ENCODE data around the gene KDM6B.

Gene KDM6B

GRCh38 chr17:7833011-7833794 is 814 bp upstream of the KDM6B start:
- Mint-ChIP-seq H3K4me3 (peak overlapping the region; percentile 90), H3K9me3 (no peaks in the 10 kb centered on the region), H3K27ac (peak overlapping the region; percentile 66), H3K36me3 (ENCODE audit: low read depth) (no peaks in the 10 kb centered on the region), H3K27me3 (peaks cover 4% of the 10 kb centered on the region), H3K4me1 (ENCODE audit: low read depth) (peaks cover 39% of the 10 kb centered on the region)

DNA sequence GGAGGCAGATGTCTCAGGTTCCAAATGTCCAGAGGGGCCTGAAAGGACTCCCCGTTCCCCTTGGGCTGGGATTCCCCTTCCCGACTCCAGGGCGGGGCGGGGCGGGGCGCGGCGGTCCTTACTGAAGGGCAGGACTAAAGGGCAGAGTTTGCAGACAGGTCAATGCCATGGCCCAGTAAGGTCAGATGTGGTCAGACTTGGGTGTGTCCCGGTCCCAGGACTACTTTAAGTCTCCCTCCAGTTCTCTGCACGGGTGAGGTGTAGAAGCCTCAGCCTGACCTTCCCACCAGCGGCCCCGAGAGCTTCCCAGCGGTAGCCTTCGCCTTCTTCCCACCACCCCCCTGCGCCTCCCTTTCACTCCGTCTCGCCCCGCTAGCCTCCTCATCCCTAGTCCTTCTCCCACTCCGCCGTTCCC is 532 bp downstream of the KDM6B start:
- peak overlapping the region; percentile 90 for H3K4me3 Mint-ChIP-seq
- H3K9me3 Mint-ChIP-seq = no peaks in the 10 kb centered on the region
- peak overlapping the region; percentile 95 for H3K27ac Mint-ChIP-seq
- peaks cover 4% of the 10 kb centered on the region for H3K27me3 Mint-ChIP-seq
- H3K4me1 Mint-ChIP-seq (ENCODE audit: low read depth) = peaks cover 51% of the 10 kb centered on the region
- no peaks in the 10 kb centered on the region for H3K36me3 Mint-ChIP-seq (ENCODE audit: low read depth)

GRCh38 chr17:7834957-7835813 is 1.2 kb downstream of the KDM6B start:
- no peaks in the 10 kb centered on the region for H3K9me3 Mint-ChIP-seq
- H3K36me3 Mint-ChIP-seq (ENCODE audit: low read depth) = peaks cover 3% of the 10 kb centered on the region

DNA sequence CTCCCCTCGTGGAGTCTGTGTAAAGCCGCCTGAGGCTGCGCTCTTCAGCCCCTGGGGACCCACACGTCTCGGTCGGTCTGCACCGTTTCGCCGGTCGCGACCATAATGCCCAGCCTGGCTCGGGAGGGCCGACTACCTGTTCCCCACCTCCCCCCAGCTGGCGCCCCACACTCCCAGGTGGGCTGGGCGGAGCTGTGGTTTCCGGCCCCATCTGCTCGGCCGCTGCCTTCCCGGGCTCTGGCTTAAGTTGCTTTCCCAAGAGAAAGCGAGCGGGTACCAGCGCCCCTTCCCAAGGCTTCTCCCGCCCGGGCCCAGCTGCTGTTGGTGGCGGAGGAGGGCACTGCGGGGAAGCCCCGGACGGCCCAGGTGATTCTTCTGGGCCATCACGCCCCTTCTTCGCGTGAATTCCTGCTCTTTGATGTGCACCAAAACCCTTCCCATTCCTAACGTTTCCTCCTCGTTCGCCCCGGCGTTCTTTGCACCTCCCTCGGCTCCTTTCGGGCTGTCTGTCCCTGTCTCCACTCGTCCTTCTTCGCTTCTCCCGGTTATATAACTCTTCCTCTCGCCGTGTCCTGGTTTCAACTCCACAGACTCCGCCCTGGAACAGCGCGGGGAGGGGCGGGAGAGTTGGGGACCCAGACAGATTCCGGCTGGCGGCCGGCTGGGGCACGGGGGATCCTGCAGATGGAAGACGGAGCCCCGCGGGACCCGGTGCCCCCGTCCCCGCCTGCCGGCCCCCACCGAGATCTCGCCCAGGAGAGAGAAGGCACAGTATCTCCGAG is 2.0 kb downstream of the KDM6B start:
- H3K27me3 Mint-ChIP-seq = peaks cover 4% of the 10 kb centered on the region
- peaks cover 3% of the 10 kb centered on the region for H3K36me3 Mint-ChIP-seq (ENCODE audit: low read depth)
- H3K4me3 Mint-ChIP-seq = peak overlapping the region; percentile 93
- H3K9me3 Mint-ChIP-seq = no peaks in the 10 kb centered on the region
- peaks cover 66% of the 10 kb centered on the region for H3K4me1 Mint-ChIP-seq (ENCODE audit: low read depth)
- peak overlapping the region; percentile 93 for H3K27ac Mint-ChIP-seq

More at GRCh38 chr17:7834957-7835813, 1.2 kb downstream of the KDM6B start:
- Mint-ChIP-seq H3K27ac (peak overlapping the region; percentile 95), H3K27me3 (peaks cover 4% of the 10 kb centered on the region), H3K4me1 (ENCODE audit: low read depth) (peaks cover 58% of the 10 kb centered on the region), H3K4me3 (peak overlapping the region; percentile 90)

DNA sequence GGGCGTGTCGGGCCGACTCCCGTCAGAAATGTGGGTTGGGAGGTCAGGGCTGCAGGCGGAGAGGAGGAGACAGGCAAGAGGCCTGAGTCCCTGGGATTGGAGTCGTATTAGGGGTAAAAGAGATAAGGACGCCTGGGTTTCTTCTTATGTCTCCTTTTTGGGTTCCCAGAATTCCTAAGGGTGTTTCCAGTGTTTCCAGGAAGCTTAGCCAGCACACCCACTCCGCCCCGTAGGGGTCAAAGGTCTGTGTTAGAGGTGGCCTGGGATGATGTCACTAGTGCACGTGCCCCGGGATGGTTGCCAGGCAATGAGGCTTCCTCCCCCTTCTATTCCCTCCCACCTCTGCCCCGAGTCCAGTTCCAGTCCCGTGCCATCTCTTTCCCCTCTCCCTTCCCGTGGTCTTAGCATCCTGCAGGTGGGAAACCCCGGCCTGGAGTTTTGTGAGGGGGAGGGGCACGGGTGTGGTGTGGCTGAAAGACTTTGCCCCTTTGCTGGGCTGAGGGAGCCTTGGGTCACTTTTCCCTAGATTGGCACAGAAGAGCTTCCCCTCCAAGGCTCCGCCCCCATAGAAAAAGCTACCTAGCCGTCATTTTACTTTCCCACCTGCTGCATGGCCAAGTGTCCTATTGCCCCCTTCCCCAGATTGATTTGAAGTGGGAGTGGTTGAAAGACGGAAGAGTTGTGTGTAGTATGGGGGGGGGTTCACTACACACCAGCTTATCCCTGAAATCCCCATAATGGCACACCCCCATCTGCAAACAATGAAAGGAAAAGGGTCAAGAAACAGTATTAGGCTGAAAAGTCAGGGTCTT is 2.8 kb downstream of the KDM6B start:
- Mint-ChIP-seq H3K4me1 (ENCODE audit: low read depth) (peaks cover 72% of the 10 kb centered on the region), H3K27ac (peak overlapping the region; percentile 93), H3K36me3 (ENCODE audit: low read depth) (peaks cover 3% of the 10 kb centered on the region), H3K9me3 (no peaks in the 10 kb centered on the region), H3K4me3 (peak overlapping the region; percentile 93), H3K27me3 (peaks cover 4% of the 10 kb centered on the region)

GRCh38 chr17:7837408-7838088 is 3.5 kb downstream of the KDM6B start:
- Mint-ChIP-seq H3K4me1 (ENCODE audit: low read depth) (peaks cover 78% of the 10 kb centered on the region), H3K27me3 (peaks cover 4% of the 10 kb centered on the region), H3K27ac (peak overlapping the region; percentile 93), H3K4me3 (peak overlapping the region; percentile 93), H3K36me3 (ENCODE audit: low read depth) (peaks cover 3% of the 10 kb centered on the region), H3K9me3 (no peaks in the 10 kb centered on the region)

GRCh38 chr17:7838090-7839075 is 4.4 kb downstream of the KDM6B start:
- Mint-ChIP-seq H3K36me3 (ENCODE audit: low read depth) (peaks cover 3% of the 10 kb centered on the region), H3K27ac (peak overlapping the region; percentile 66), H3K4me3 (peak overlapping the region; percentile 93), H3K27me3 (peaks cover 1% of the 10 kb centered on the region), H3K9me3 (no peaks in the 10 kb centered on the region), H3K4me1 (ENCODE audit: low read depth) (peaks cover 79% of the 10 kb centered on the region)

DNA sequence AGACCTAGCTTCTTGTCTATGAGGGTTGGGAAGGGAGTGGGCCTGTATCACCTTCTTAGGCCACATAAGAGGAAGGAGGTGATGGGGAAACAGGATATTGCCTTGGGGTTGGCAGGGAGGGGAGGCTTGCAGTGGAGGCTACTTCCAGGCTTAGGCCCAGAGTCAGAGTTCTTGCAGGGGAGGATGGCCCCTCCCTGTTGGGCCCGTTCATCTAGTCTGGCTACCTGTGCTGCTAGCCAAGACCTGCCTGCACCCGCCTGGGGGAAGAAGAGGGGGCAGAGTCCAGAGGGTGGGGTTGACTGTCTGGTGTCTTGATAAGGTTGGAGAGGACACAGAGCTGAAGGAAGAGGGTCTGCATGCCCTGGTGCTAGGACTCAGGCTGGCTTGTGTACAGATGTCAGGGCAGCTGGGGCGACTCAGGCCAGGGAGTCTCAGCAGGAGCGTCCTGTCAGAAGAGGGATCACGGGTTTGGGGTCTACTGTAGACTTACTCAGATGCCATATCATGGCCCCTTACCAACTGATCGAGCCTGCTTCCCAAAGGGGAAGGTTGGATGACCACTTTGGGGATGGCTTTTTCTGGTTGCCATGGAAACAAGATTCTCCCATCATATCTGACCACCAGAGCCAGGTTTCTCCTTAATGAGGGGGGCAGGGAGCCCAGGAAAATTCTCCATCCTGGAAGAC is 5.3 kb downstream of the KDM6B start:
- Mint-ChIP-seq H3K4me3 (peak overlapping the region; percentile 88), H3K36me3 (ENCODE audit: low read depth) (peaks cover 3% of the 10 kb centered on the region), H3K9me3 (no peaks in the 10 kb centered on the region), H3K4me1 (ENCODE audit: low read depth) (peaks cover 73% of the 10 kb centered on the region), H3K27ac (peak overlapping the region; percentile 66), H3K27me3 (no peaks in the 10 kb centered on the region)

DNA sequence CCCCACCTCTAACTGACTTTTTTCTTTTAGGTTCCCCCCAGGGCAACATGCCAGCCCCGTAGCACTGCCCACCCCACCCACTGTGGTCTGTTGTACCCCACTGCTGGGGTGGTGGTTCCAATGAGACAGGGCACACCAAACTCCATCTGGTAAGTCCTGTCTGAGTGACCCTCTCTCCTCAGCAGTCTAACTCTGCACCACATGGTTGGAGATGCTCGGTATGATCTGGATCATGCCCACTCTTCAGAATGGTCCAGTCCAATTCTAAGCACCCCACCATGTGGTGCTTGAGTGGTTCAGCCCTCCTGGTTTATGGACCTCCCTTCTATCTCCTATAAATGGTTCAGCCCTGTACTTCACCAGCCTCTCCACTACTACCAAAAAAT is 5.9 kb downstream of the KDM6B start:
- Mint-ChIP-seq H3K36me3 (ENCODE audit: low read depth) (peaks cover 3% of the 10 kb centered on the region), H3K4me1 (ENCODE audit: low read depth) (peaks cover 69% of the 10 kb centered on the region), H3K4me3 (peak overlapping the region; percentile 88), H3K27ac (peak overlapping the region; percentile 95), H3K27me3 (no peaks in the 10 kb centered on the region), H3K9me3 (no peaks in the 10 kb centered on the region)

- Mint-ChIP-seq H3K36me3 (ENCODE audit: low read depth) (peaks cover 8% of the 10 kb centered on the region), H3K27ac (peak overlapping the region; percentile 95), H3K9me3 (no peaks in the 10 kb centered on the region), H3K4me1 (ENCODE audit: low read depth) (peaks cover 68% of the 10 kb centered on the region), H3K4me3 (peak overlapping the region; percentile 88), H3K27me3 (no peaks in the 10 kb centered on the region)
These were observed 6.4 kb downstream of the KDM6B start for GRCh38 chr17:7840441-7840840.

GRCh38 chr17:7840875-7841274 is 6.9 kb downstream of the KDM6B start:
- H3K36me3 Mint-ChIP-seq (ENCODE audit: low read depth) = peaks cover 13% of the 10 kb centered on the region
- peaks cover 72% of the 10 kb centered on the region for H3K4me1 Mint-ChIP-seq (ENCODE audit: low read depth)
- no peaks in the 10 kb centered on the region for H3K9me3 Mint-ChIP-seq
- peak overlapping the region; percentile 88 for H3K4me3 Mint-ChIP-seq
- H3K27ac Mint-ChIP-seq = peak overlapping the region; percentile 95
- no peaks in the 10 kb centered on the region for H3K27me3 Mint-ChIP-seq

- Mint-ChIP-seq H3K36me3 (ENCODE audit: low read depth) (peaks cover 19% of the 10 kb centered on the region), H3K27me3 (no peaks in the 10 kb centered on the region)
These were observed 7.4 kb downstream of the KDM6B start for GRCh38 chr17:7841396-7841914.

More at GRCh38 chr17:7841396-7841914, 7.4 kb downstream of the KDM6B start:
- Mint-ChIP-seq H3K9me3 (no peaks in the 10 kb centered on the region), H3K4me3 (peak overlapping the region; percentile 88), H3K27ac (peak overlapping the region; percentile 100), H3K4me1 (ENCODE audit: low read depth) (peaks cover 71% of the 10 kb centered on the region)
